OCI-LY7 (cell line): ENCODE measurements around the gene RPA1. TPM values are rescaled to one million over a fixed set of nuclear protein-coding genes. Genes with fewer than 3 reads are reported as not detected.
A peak's percentile ranks its signal among the peaks of the same experiment; 100 is the strongest.

Experiments
- BruUV-seq: library from RNA; stranded (reverse); fragments of 400-500 nt; replicated peaks from 2 replicates; lab custom pipeline; 2021; lab: Mats Ljungman, UMichigan
- CTCF ChIA-PET: fragments of 300-600 bp; sonication (Branson Sonifier 250); formaldehyde crosslinking; loops from one replicate; lab custom pipeline; 2022; ENCODE audit warnings: antibody characterized with exemption; ENCODE audit not compliant: unreplicated experiment; lab: Charles Lee
- POLR2A ChIA-PET: fragments of 300-600 bp; sonication (Branson Sonifier 250); formaldehyde crosslinking; loops from one replicate; lab custom pipeline; 2022; ENCODE audit warnings: antibody characterized with exemption; lab: Charles Lee
- DNase-seq: peaks from one replicate; pipeline ENCODE4 v3.0.0-alpha.2; 2015; ENCODE audit warnings: low spot score
- H2AFZ ChIP-seq: fragments of 200-600 bp; sonication (generic), shearing (Covaris generic); 2 replicates; pipeline ENCODE4 v1.6.1; 2014; ENCODE audit warnings: mild to moderate bottlenecking, antibody characterized with exemption, low read length, moderate library complexity
- H3K27ac ChIP-seq: fragments of 200-600 bp; sonication (generic); 2 replicates; pipeline ENCODE4 v1.5.1; 2014; ENCODE audit warnings: mixed run types, low read depth, mild to moderate bottlenecking, moderate library complexity, low read length, inconsistent platforms; ENCODE audit not compliant: poor library complexity, severe bottlenecking
- H3K36me3 ChIP-seq: fragments of 200-600 bp; sonication (generic); 2 replicates; pipeline ENCODE4 v1.6.1; 2014; ENCODE audit warnings: mild to moderate bottlenecking, antibody characterized with exemption, low read length, moderate library complexity, mixed read lengths; ENCODE audit not compliant: insufficient read depth
- H3K4me1 ChIP-seq: fragments of 200-600 bp; sonication (generic); 2 replicates; pipeline ENCODE4 v1.5.1; 2014; ENCODE audit warnings: mild to moderate bottlenecking, low read length; ENCODE audit not compliant: insufficient read depth, poor library complexity, severe bottlenecking
- H3K4me2 ChIP-seq: fragments of 200-600 bp; sonication (generic); 2 replicates; pipeline ENCODE4 v1.6.1; 2014; ENCODE audit warnings: mild to moderate bottlenecking, low read length
- H3K4me3 ChIP-seq: fragments of 200-600 bp; sonication (generic); 2 replicates; pipeline ENCODE4 v1.5.1; 2014; ENCODE audit warnings: mild to moderate bottlenecking, low read depth, low read length; ENCODE audit not compliant: poor library complexity, severe bottlenecking
- H3K79me2 ChIP-seq: fragments of 200-600 bp; sonication (generic); 2 replicates; pipeline ENCODE4 v1.6.1; 2016; ENCODE audit warnings: low read depth, mild to moderate bottlenecking, low read length, moderate library complexity, mixed read lengths; ENCODE audit not compliant: insufficient read depth
- H3K9me2 ChIP-seq: fragments of 200-600 bp; sonication (generic); 2 replicates; pipeline ENCODE4 v1.6.1; 2016; ENCODE audit warnings: mild to moderate bottlenecking, low read length, mixed read lengths; ENCODE audit not compliant: insufficient read depth
- H3K9me3 ChIP-seq: fragments of 200-600 bp; sonication (generic); 2 replicates; pipeline ENCODE4 v1.6.1; 2014; ENCODE audit warnings: mild to moderate bottlenecking, mixed run types, low read length, mixed read lengths
- H4K20me1 ChIP-seq: fragments of 200-600 bp; sonication (generic); 2 replicates; pipeline ENCODE4 v1.6.1; 2014; ENCODE audit warnings: mild to moderate bottlenecking, antibody characterized with exemption, low read length, moderate library complexity, mixed read lengths; ENCODE audit not compliant: insufficient read depth
- CTCF ChIP-seq: fragments of 200-600 bp; sonication (generic); conservative IDR thresholded peaks from 2 replicates; pipeline ENCODE4 v1.5.1; 2014; ENCODE audit warnings: mild to moderate bottlenecking, antibody characterized with exemption, low read length, moderate library complexity, mixed read lengths
- EZH2phosphoT487 ChIP-seq: fragments of 200-600 bp; sonication (generic); IDR thresholded peaks from 2 replicates; pipeline ENCODE4 v1.6.1; 2018; ENCODE audit warnings: low read depth, borderline replicate concordance, mild to moderate bottlenecking, mixed run types, antibody characterized with exemption, low read length, moderate library complexity, mixed read lengths
- intact Hi-C: fragments of 100-400 bp; cut with micrococcal nuclease; formaldehyde crosslinking; loops from one replicate; pipeline ENCODE4 v1.10.0; 2022; ENCODE audit not compliant: unreplicated experiment
- total RNA-seq, 2 experiments: library from RNA; depleted of rRNA in 1 of 2; stranded (reverse); fragments of >200 nt in 1 of 2; shearing (Covaris generic) in 1 of 2; gene quantifications; 2 replicates each; pipeline ENCODE4 v1.2.3, GENCODE V29; 2014 to 2022

RPA1 gene
- total RNA-seq, 2 experiments from 2014 or later, result 55.5 to 184 TPM

GRCh38 chr17:1930337-1930645, 100.5 kb downstream of the RPA1 start:
- H3K9me2 ChIP-seq, result no peaks in the 10 kb centered on the region
- H3K4me3 ChIP-seq, result no peak overlapping the region
- no peaks in the 10 kb centered on the region for H3K36me3 ChIP-seq
- H3K27ac ChIP-seq, result no peak overlapping the region
- H3K4me2 ChIP-seq, result no peak overlapping the region
- no TSS peak for BruUV-seq
- no peaks in the 10 kb centered on the region for H4K20me1 ChIP-seq
- intact Hi-C loops, result no loop called here
- no peak overlapping the region for H2AFZ ChIP-seq
- no peaks in the 10 kb centered on the region for H3K4me1 ChIP-seq
- H3K9me3 ChIP-seq, result no peaks in the 10 kb centered on the region
- TF ChIP-seq CTCF (no peak), EZH2phosphoT487 (no peak)
- ChIA-PET POLR2A (interaction anchor here (0.6 kb wide), 1 partner anchor 678 kb away, joined by 3 read pairs; no protein-coding TSS in a partner anchor), CTCF (no interaction called here)
- DNase-seq, result no peak
- no peaks in the 10 kb centered on the region for H3K79me2 ChIP-seq

GRCh38 chr17:1931844-1932579, 102.2 kb downstream of the RPA1 start:
- no peak for DNase-seq
- Histone ChIP-seq H2AFZ (no peak overlapping the region), H3K9me2 (no peaks in the 10 kb centered on the region), H3K27ac (no peak overlapping the region), H3K9me3 (no peaks in the 10 kb centered on the region), H4K20me1 (no peaks in the 10 kb centered on the region), H3K79me2 (no peaks in the 10 kb centered on the region), H3K36me3 (no peaks in the 10 kb centered on the region), H3K4me2 (no peak overlapping the region), H3K4me1 (no peaks in the 10 kb centered on the region), H3K4me3 (no peak overlapping the region)
- TF ChIP-seq CTCF (0 out of 2 replicates have a peak, but pooled peaks have one; percentile 16), EZH2phosphoT487 (no peak)
- BruUV-seq, result no TSS peak
- POLR2A ChIA-PET, result no interaction called here
- intact Hi-C loops, result no loop called here
- CTCF ChIA-PET, result interaction anchor here (0.6 kb wide), 1 partner anchor 53 kb away, joined by 3 read pairs; no protein-coding TSS in a partner anchor

- no peaks in the 10 kb centered on the region for H3K36me3 ChIP-seq
- H2AFZ ChIP-seq, result no peak overlapping the region
- no peaks in the 10 kb centered on the region for H3K9me2 ChIP-seq
- BruUV-seq, result no TSS peak
- no peaks in the 10 kb centered on the region for H3K4me1 ChIP-seq
- H4K20me1 ChIP-seq, result no peaks in the 10 kb centered on the region
- no peak overlapping the region for H3K27ac ChIP-seq
- no peak overlapping the region for H3K4me2 ChIP-seq
- no peaks in the 10 kb centered on the region for H3K79me2 ChIP-seq
- DNase-seq, result no peak
- ChIA-PET CTCF (no interaction called here), POLR2A (no interaction called here)
- no peaks in the 10 kb centered on the region for H3K9me3 ChIP-seq
- intact Hi-C loops, result no loop called here
- no peak overlapping the region for H3K4me3 ChIP-seq
- TF ChIP-seq EZH2phosphoT487, result no peak
- no peak for TF ChIP-seq CTCF
These were observed 104.3 kb downstream of the RPA1 start for GRCh38 chr17:1933875-1934715.
